HepG2 (cell line): ENCODE results near the gene CACNA2D3. TPM values are rescaled to one million over a fixed set of nuclear protein-coding genes. Genes with fewer than 3 reads are reported as not detected.

ENCODE experiments used
- ATAC-seq: fragments of 200-7000 bp; cut with Tn5 transposase; 3 replicates; pipeline ENCODE4 v1.9.1; 2020; ENCODE audit warnings: mild to moderate bottlenecking, moderate library complexity
- BruUV-seq: library from RNA; stranded (reverse); fragments of 400-500 nt; replicated peaks from 2 replicates; lab custom pipeline; 2021; lab: Mats Ljungman, UMichigan
- CTCF ChIA-PET: fragments of 300-600 bp; formaldehyde crosslinking; extraction: SDS; loops from one replicate; lab custom pipeline; 2021; ENCODE audit warnings: low total read pairs, inconsistent platforms, low intra/inter-chr PET ratio; lab: Yijun Ruan, JAX
- POLR2A ChIA-PET: fragments of 350-600 bp; sonication (Branson Sonifier 250); formaldehyde crosslinking; loops from one replicate; lab custom pipeline; 2020; ENCODE audit warnings: antibody characterized with exemption, inconsistent platforms; lab: Yijun Ruan, JAX
- DNase-seq: peaks from one replicate; pipeline ENCODE4 v3.0.0-alpha.2; 2015; ENCODE audit warnings: low spot score
- FAIRE-seq: peaks from 3 replicates; lab custom pipeline; 2011; peaks lifted over from hg19 to GRCh38; lab: Jason Lieb, UNC
- H2AFZ ChIP-seq: one replicate; pipeline ENCODE4 v1.6.1; 2011; ENCODE audit warnings: low read length, inconsistent platforms
- H3K27ac ChIP-seq: fragments of 300-600 bp; 3 replicates; pipeline ENCODE4 v1.8.0; 2011; ENCODE audit warnings: mixed run types, mild to moderate bottlenecking, mixed read lengths, low read length, inconsistent platforms; ENCODE audit not compliant: insufficient read depth; ENCODE audit errors: extremely low read length
- H3K27me3 ChIP-seq, 2 experiments: fragments of 200-600 bp in 1 of 2; 2 replicates in 1 of 2; 3 replicates in 1 of 2; pipeline versions ENCODE4 v1.6.0 to v1.8.0; 2011; ENCODE audit warnings: low read length in 2 of 2, mild to moderate bottlenecking in 2 of 2, moderate library complexity in 2 of 2, inconsistent platforms in 1 of 2; ENCODE audit not compliant: insufficient read depth in 2 of 2, control insufficient read depth in 1 of 2
- H3K36me3 ChIP-seq, 2 experiments: fragments of 200-600 bp in 1 of 2; replicated peaks in 1 of 2; 2 replicates in 1 of 2; 3 replicates in 1 of 2; pipeline versions ENCODE4 v1.5.1 to v1.8.0; 2011; ENCODE audit warnings: low read length in 2 of 2, inconsistent platforms in 1 of 2; ENCODE audit not compliant: insufficient read depth in 2 of 2, control insufficient read depth in 1 of 2
- H3K4me1 ChIP-seq: 2 replicates; pipeline ENCODE4 v1.5.1; 2012; ENCODE audit warnings: low read length, inconsistent platforms; ENCODE audit not compliant: insufficient read depth
- H3K4me2 ChIP-seq: 2 replicates; pipeline ENCODE4 v1.6.0; 2011; ENCODE audit warnings: low read depth, low read length, inconsistent platforms
- H3K4me3 ChIP-seq, 3 experiments: fragments of 200-600 bp in 1 of 3; sonication (generic), shearing (Covaris generic) in 1 of 3; replicated peaks in 1 of 3; 2 replicates each; pipeline ENCODE4 v1.5.1; 2011 to 2016; ENCODE audit warnings: low read length in 3 of 3, inconsistent platforms in 2 of 3, low read depth in 2 of 3, mild to moderate bottlenecking in 2 of 3, control low read depth in 1 of 3, mixed read lengths in 1 of 3; ENCODE audit not compliant: insufficient read depth in 1 of 3
- H3K79me2 ChIP-seq: one replicate; pipeline ENCODE4 v1.6.1; 2011; ENCODE audit warnings: low read length, inconsistent platforms; ENCODE audit not compliant: insufficient read depth
- H3K9ac ChIP-seq: 2 replicates; pipeline ENCODE4 v1.6.0; 2011; ENCODE audit warnings: mild to moderate bottlenecking, low read depth, low read length, inconsistent platforms; ENCODE audit not compliant: insufficient read depth
- H3K9me3 ChIP-seq: 2 replicates; pipeline ENCODE4 v1.5.1; 2012; ENCODE audit warnings: mild to moderate bottlenecking, low read length
- H4K20me1 ChIP-seq: 2 replicates; pipeline ENCODE4 v1.6.0; 2011; ENCODE audit warnings: inconsistent platforms, mild to moderate bottlenecking, low read length, moderate library complexity; ENCODE audit not compliant: insufficient read depth
- CENPX ChIP-seq: sonication (generic); formaldehyde crosslinking; IDR thresholded peaks from 2 replicates; pipeline ENCODE4 v1.9.0; 2021; ENCODE audit warnings: mild to moderate bottlenecking, missing genetic modification reagents, moderate library complexity
- MAZ ChIP-seq, 2 experiments: sonication (generic) in 1 of 2; formaldehyde crosslinking in 1 of 2; IDR thresholded peaks; 2 replicates each; pipeline versions ENCODE4 v1.5.0 to v1.6.1; 2012 to 2020; ENCODE audit warnings: low read depth in 2 of 2, mild to moderate bottlenecking in 2 of 2, borderline replicate concordance in 1 of 2, improper control_type of control experiment in 1 of 2, low read length in 1 of 2, missing genetic modification reagents in 1 of 2, moderate library complexity in 1 of 2
- TOE1 ChIP-seq: sonication (generic); formaldehyde crosslinking; IDR thresholded peaks from 2 replicates; pipeline ENCODE4 v1.4.0; 2020; ENCODE audit warnings: mild to moderate bottlenecking, missing genetic modification reagents
- U2AF2 ChIP-seq: fragments of 200-400 bp; formaldehyde crosslinking; IDR thresholded peaks from 2 replicates; pipeline ENCODE4 v1.6.1; 2017; ENCODE audit warnings: low read depth, mild to moderate bottlenecking, low read length
- ZNF749 ChIP-seq: sonication (generic); formaldehyde crosslinking; IDR thresholded peaks from 2 replicates; pipeline ENCODE4 v1.8.0; 2022; ENCODE audit warnings: mild to moderate bottlenecking, missing genetic modification reagents, moderate library complexity, borderline replicate concordance
- WGBS: methylation state at CpG from one replicate; pipeline ENCODE4 v1.1.6; 2017; ENCODE audit warnings: low lambda C conversion rate; 5-methylcytosine and 5-hydroxymethylcytosine counted together
- in situ Hi-C: cut with HindIII; loops from 2 replicates; pipeline ENCODE4 v1.10.0; 2017; ENCODE audit warnings: low pct_unique_long_range_greater_than_20kb; ENCODE audit not compliant: extremely low pct_ligation_motif_present
- intact Hi-C: fragments of 100-400 bp; cut with micrococcal nuclease; formaldehyde crosslinking; loops from one replicate; pipeline ENCODE4 v1.10.0; 2022; ENCODE audit not compliant: unreplicated experiment
- polyA plus RNA-seq, 8 experiments: library from polyadenylated mRNA; depleted of rRNA in 3 of 8; stranded (reverse) in 7 of 8; unstranded in 1 of 8; fragments of >200 nt; fragmentation: Illumina TruSeq in 4 of 8; extraction: Trizol in 4 of 8; gene quantifications; 2 replicates each; pipeline versions ENCODE4 v1.2.1 to v1.2.3, GENCODE V29; 2011 to 2016; ENCODE audit warnings: low read depth in 4 of 8, missing spikeins in 1 of 8, mixed read lengths in 1 of 8; ENCODE audit not compliant: insufficient read depth in 1 of 8
- total RNA-seq, 5 experiments: library from RNA; depleted of rRNA; stranded (reverse); fragments of >200 nt; fragmentation: Illumina TruSeq; extraction: Trizol; gene quantifications; 2 replicates each; pipeline ENCODE4 v1.2.3, GENCODE V29; 2016; ENCODE audit warnings: low read depth in 1 of 5
- TF ChIP-seq, protein P1 (sequence below): sonication (generic); formaldehyde crosslinking; IDR thresholded peaks from 2 replicates; pipeline ENCODE4 v1.5.0; 2020; ENCODE audit warnings: mild to moderate bottlenecking, missing genetic modification reagents

CACNA2D3 gene
- total and polyA plus RNA-seq, 2 of the 13 experiments (the other 11 are each of a cell fraction or from before 2014, with no cell fraction given): not detected

DNA sequence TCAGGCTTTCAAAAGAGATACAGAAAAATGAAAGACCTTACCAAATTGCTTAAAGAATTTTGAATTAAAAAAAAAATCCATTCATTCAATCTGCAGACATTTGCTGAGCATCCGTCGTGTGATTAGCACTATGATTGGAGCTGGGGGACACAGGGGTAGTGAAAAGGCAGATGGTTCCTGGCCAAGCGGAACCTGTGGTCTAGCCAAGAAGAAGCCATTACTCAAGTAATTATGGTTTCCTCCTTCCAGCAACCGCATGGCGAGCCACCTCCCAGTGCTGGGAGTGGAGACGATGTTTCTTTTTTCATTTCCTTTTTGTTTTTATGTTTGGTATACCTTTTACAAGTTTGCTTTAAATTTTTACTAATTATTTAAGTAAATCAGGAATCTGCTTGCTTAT is 140.2 kb downstream of the CACNA2D3 start:
- POLR2A ChIA-PET: no interaction called here
- H3K27me3 ChIP-seq: 0 out of 5 replicates have a peak, but pooled peaks cover 0 to 3% of the 10 kb centered on the region in 2 experiments
- no peak overlapping the region for H2AFZ ChIP-seq
- H3K4me1 ChIP-seq: no peaks in the 10 kb centered on the region
- no peak overlapping the region for H3K9ac ChIP-seq
- no peaks in the 10 kb centered on the region for H4K20me1 ChIP-seq
- intact Hi-C loops (no loop called here), in situ Hi-C loops (no loop called here)
- 38% methylated on average over 6 of the region's 6 CpGs for WGBS
- no peaks in the 10 kb centered on the region for H3K9me3 ChIP-seq
- no peak overlapping the region for H3K4me2 ChIP-seq
- no peak overlapping the region for H3K4me3 ChIP-seq
- no peaks in the 10 kb centered on the region for H3K79me2 ChIP-seq
- ATAC-seq (no peak), DNase-seq (no peak), FAIRE-seq (no peak)
- no peak overlapping the region for H3K27ac ChIP-seq
- CTCF ChIA-PET: no interaction called here
- TF ChIP-seq U2AF2 (no peak), MAZ (IDR thresholded peaks at IDR 0.05; ENCODE audit: borderline replicate concordance, low read depth, low read length) (no peak), MAZ (CRISPR knock-in tag; IDR thresholded peaks at IDR 0.05; ENCODE audit: low read depth) (no peak), ZNF749 (CRISPR knock-in tag) (no peak), CENPX (no peak), TOE1 (CRISPR knock-in tag) (no peak)
- TF ChIP-seq, protein P1, sequence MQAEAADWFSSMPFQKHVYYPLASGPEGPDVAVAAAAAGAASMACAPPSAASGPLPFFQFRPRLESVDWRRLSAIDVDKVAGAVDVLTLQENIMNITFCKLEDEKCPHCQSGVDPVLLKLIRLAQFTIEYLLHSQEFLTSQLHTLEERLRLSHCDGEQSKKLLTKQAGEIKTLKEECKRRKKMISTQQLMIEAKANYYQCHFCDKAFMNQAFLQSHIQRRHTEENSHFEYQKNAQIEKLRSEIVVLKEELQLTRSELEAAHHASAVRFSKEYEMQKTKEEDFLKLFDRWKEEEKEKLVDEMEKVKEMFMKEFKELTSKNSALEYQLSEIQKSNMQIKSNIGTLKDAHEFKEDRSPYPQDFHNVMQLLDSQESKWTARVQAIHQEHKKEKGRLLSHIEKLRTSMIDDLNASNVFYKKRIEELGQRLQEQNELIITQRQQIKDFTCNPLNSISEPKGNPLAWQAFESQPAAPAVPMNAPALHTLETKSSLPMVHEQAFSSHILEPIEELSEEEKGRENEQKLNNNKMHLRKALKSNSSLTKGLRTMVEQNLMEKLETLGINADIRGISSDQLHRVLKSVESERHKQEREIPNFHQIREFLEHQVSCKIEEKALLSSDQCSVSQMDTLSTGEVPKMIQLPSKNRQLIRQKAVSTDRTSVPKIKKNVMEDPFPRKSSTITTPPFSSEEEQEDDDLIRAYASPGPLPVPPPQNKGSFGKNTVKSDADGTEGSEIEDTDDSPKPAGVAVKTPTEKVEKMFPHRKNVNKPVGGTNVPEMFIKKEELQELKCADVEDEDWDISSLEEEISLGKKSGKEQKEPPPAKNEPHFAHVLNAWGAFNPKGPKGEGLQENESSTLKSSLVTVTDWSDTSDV (CRISPR knock-in tag): no peak
- no TSS peak for BruUV-seq
- no peaks in the 10 kb centered on the region for H3K36me3 ChIP-seq
